ENCODE measurements around the gene RAPGEFL1. TPM values are rescaled to one million over a fixed set of nuclear protein-coding genes. Genes with fewer than 3 reads are reported as not detected.

The RAPGEFL1 gene
- total RNA-seq, 2 experiments from 2014 or later = 3.8 to 5.4 TPM

- no peak overlapping the region for H3K27ac Mint-ChIP-seq
- ATAC-seq (no peak), DNase-seq (no peak)
- no peak for TF ChIP-seq CTCF (IDR thresholded peaks at IDR 0.05)
- ChIA-PET CTCF (interaction anchor here (0.6 to 8.5 kb wide), 4 partner anchors 11 to 67 kb away, joined by 3 to 78 read pairs (median 4); no protein-coding TSS in a partner anchor), POLR2A (interaction anchor here (1.0 to 1.3 kb wide), 2 partner anchors 11 to 27 kb away, joined by 3 to 4 read pairs; no protein-coding TSS in a partner anchor)
- H3K27me3 Mint-ChIP-seq = no peaks in the 10 kb centered on the region
- H3K4me1 Mint-ChIP-seq (ENCODE audit: low read depth) = peaks cover 18% of the 10 kb centered on the region
- no peak overlapping the region for H3K4me3 Mint-ChIP-seq
- no peaks in the 10 kb centered on the region for H3K9me3 Mint-ChIP-seq
- H3K36me3 Mint-ChIP-seq (ENCODE audit: low read depth) = peaks cover 13% of the 10 kb centered on the region
- intact Hi-C loops (cut with micrococcal nuclease) = no loop called here
These were observed 2.8 kb downstream of the RAPGEFL1 start for GRCh38 chr17:40179923-40180659.

- H3K4me3 Mint-ChIP-seq = no peak overlapping the region
- H3K36me3 Mint-ChIP-seq (ENCODE audit: low read depth) = peaks cover 12% of the 10 kb centered on the region
- H3K27ac Mint-ChIP-seq = no peak overlapping the region
- peaks cover 18% of the 10 kb centered on the region for H3K4me1 Mint-ChIP-seq (ENCODE audit: low read depth)
- ChIA-PET CTCF (interaction anchor here (0.6 to 8.5 kb wide), 3 partner anchors 11 to 20 kb away, joined by 3 to 78 read pairs (median 4); no protein-coding TSS in a partner anchor), POLR2A (interaction anchor here (1.3 to 1.5 kb wide), 2 partner anchors 27 to 84 kb away, joined by 3 to 4 read pairs; no protein-coding TSS in a partner anchor)
- H3K9me3 Mint-ChIP-seq = no peaks in the 10 kb centered on the region
- no peak for TF ChIP-seq CTCF (IDR thresholded peaks at IDR 0.05)
- ATAC-seq = no peak
- H3K27me3 Mint-ChIP-seq = no peaks in the 10 kb centered on the region
- DNase-seq = no peak
- intact Hi-C loops (cut with micrococcal nuclease) = no loop called here
These were observed 3.4 kb downstream of the RAPGEFL1 start for GRCh38 chr17:40180694-40181093.

GRCh38 chr17:40181205-40181604 lies 3.9 kb downstream of the RAPGEFL1 start:
- Mint-ChIP-seq H3K4me3 (no peak overlapping the region), H3K27me3 (no peaks in the 10 kb centered on the region), H3K36me3 (ENCODE audit: low read depth) (peaks cover 7% of the 10 kb centered on the region), H3K4me1 (ENCODE audit: low read depth) (peaks cover 14% of the 10 kb centered on the region), H3K9me3 (no peaks in the 10 kb centered on the region), H3K27ac (no peak overlapping the region)
- ChIA-PET POLR2A (interaction anchor here (1.5 kb wide), 1 partner anchor 84 kb away, joined by 3 read pairs; no protein-coding TSS in a partner anchor), CTCF (interaction anchor here (8.5 kb wide), 1 partner anchor 10 kb away, joined by 78 read pairs; no protein-coding TSS in a partner anchor)
- ATAC-seq (no peak), DNase-seq (no peak)
- intact Hi-C loops (cut with micrococcal nuclease) = no loop called here
- TF ChIP-seq CTCF (IDR thresholded peaks at IDR 0.05) = no peak

DNA sequence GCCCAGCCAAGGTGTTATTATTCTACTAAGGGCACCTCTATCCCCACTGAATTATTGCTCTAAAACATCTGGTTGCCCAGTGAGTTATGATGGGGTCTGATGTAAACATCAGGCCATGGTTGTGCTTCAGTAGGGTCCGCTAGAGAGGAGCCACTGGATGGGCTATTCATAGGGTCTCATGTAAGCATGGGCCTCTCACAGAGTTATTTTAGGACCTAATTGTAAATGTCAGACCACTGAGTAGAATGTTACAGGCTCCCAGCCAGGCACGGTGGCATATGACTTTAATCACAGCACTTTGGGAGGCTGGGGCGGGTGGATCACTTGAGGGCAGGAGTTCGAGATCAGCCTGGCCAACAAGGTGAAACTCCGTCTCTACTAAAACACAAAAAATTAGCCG lies 5.3 kb downstream of the RAPGEFL1 start:
- CTCF ChIA-PET = interaction anchor here (1.3 to 8.5 kb wide), 2 partner anchors 9 to 59 kb away, joined by 3 to 78 read pairs; no protein-coding TSS in a partner anchor
- ATAC-seq (no peak), DNase-seq (no peak)
- no peak overlapping the region for H3K27ac Mint-ChIP-seq
- intact Hi-C loops (cut with micrococcal nuclease) = no loop called here
- H3K36me3 Mint-ChIP-seq (ENCODE audit: low read depth) = no peaks in the 10 kb centered on the region
- peaks cover 4% of the 10 kb centered on the region for H3K4me1 Mint-ChIP-seq (ENCODE audit: low read depth)
- no peaks in the 10 kb centered on the region for H3K9me3 Mint-ChIP-seq
- H3K27me3 Mint-ChIP-seq = no peaks in the 10 kb centered on the region
- TF ChIP-seq CTCF (IDR thresholded peaks at IDR 0.05) = no peak
- H3K4me3 Mint-ChIP-seq = no peak overlapping the region
- POLR2A ChIA-PET = interaction anchor here (1.1 kb wide), 1 partner anchor 9 kb away, joined by 3 read pairs; no protein-coding TSS in a partner anchor

- H3K4me3 Mint-ChIP-seq = no peak overlapping the region
- H3K27ac Mint-ChIP-seq = no peak overlapping the region
- intact Hi-C loops (cut with micrococcal nuclease) = no loop called here
- CTCF ChIA-PET = interaction anchor here (1.0 kb wide), 1 partner anchor 75 kb away, joined by 4 read pairs; no protein-coding TSS in a partner anchor
- ATAC-seq (no peak), DNase-seq (no peak)
- H3K36me3 Mint-ChIP-seq (ENCODE audit: low read depth) = no peaks in the 10 kb centered on the region
- no peaks in the 10 kb centered on the region for H3K9me3 Mint-ChIP-seq
- TF ChIP-seq CTCF (IDR thresholded peaks at IDR 0.05) = no peak
- H3K4me1 Mint-ChIP-seq (ENCODE audit: low read depth) = peaks cover 9% of the 10 kb centered on the region
- H3K27me3 Mint-ChIP-seq = no peaks in the 10 kb centered on the region
- POLR2A ChIA-PET = interaction anchor here (1.1 kb wide), 1 partner anchor 12 kb away, joined by 6 read pairs; no protein-coding TSS in a partner anchor
These were observed 10.0 kb downstream of the RAPGEFL1 start for GRCh38 chr17:40187238-40187637.
